GM12878 (cell line): ENCODE measurements around the gene SVOP. TPM values are rescaled to one million over a fixed set of nuclear protein-coding genes. Genes with fewer than 3 reads are reported as not detected.
A peak's percentile ranks its signal among the peaks of the same experiment; 100 is the strongest.

Experiments used
- ATF7 ChIP-seq: fragments of 450-650 bp; IDR thresholded peaks from 2 replicates; pipeline ENCODE4 v1.6.1; 2016; ENCODE audit warnings: low read depth, mild to moderate bottlenecking
- BMI1 ChIP-seq: fragments of 450-650 bp; IDR thresholded peaks from 2 replicates; pipeline ENCODE4 v1.6.1; 2016; ENCODE audit warnings: mild to moderate bottlenecking, moderate library complexity, borderline replicate concordance
- CBX3 ChIP-seq: fragments of 200-600 bp; sonication (generic); IDR thresholded peaks from 2 replicates; pipeline ENCODE4 v1.6.1; 2016; ENCODE audit warnings: low read depth, borderline replicate concordance
- CBX5 ChIP-seq: sonication (generic); IDR thresholded peaks from 2 replicates; pipeline ENCODE4 v1.6.1; 2016; ENCODE audit warnings: low read depth, moderate library complexity, mild to moderate bottlenecking, inconsistent platforms
- CHD1 ChIP-seq: IDR thresholded peaks from 2 replicates; pipeline ENCODE4 v1.6.1; 2012; ENCODE audit warnings: low read depth, low read length, improper control_type of control experiment
- CHD2 ChIP-seq: IDR thresholded peaks from 2 replicates; pipeline ENCODE4 v1.6.1; 2011; ENCODE audit warnings: low read depth, low read length, improper control_type of control experiment, borderline replicate concordance
- ELK1 ChIP-seq: IDR thresholded peaks from 2 replicates; pipeline ENCODE4 v1.6.1; 2012; ENCODE audit warnings: low read depth, low read length, improper control_type of control experiment
- GABPA ChIP-seq: IDR thresholded peaks from 2 replicates; pipeline ENCODE4 v1.6.1; 2014; ENCODE audit warnings: antibody characterized with exemption, low read depth, mild to moderate bottlenecking, inconsistent platforms
- IKZF1 ChIP-seq: fragments of 450-650 bp; conservative IDR thresholded peaks from 2 replicates; pipeline ENCODE4 v1.6.1; 2017; ENCODE audit warnings: antibody characterized with exemption, mild to moderate bottlenecking
- MEF2A ChIP-seq: IDR thresholded peaks from 2 replicates; pipeline ENCODE4 v1.6.1; 2011; ENCODE audit warnings: low read depth, mild to moderate bottlenecking, low read length, moderate library complexity; ENCODE audit not compliant: insufficient read depth
- MEF2B ChIP-seq: fragments of 450-650 bp; IDR thresholded peaks from 2 replicates; pipeline ENCODE4 v1.6.1; 2018; ENCODE audit warnings: mild to moderate bottlenecking, moderate library complexity; ENCODE audit not compliant: partially characterized antibody, poor library complexity, severe bottlenecking
- MTA2 ChIP-seq: fragments of 450-650 bp; IDR thresholded peaks from 2 replicates; pipeline ENCODE4 v1.6.1; 2016; ENCODE audit warnings: low read depth, mild to moderate bottlenecking, moderate library complexity
- MTA3 ChIP-seq: IDR thresholded peaks from 2 replicates; pipeline ENCODE4 v1.6.1; 2012; ENCODE audit warnings: low read length, inconsistent platforms, borderline replicate concordance
- MXI1 ChIP-seq: fragments of 150-350 bp; IDR thresholded peaks from 2 replicates; pipeline ENCODE4 v1.6.1; 2011; ENCODE audit warnings: low read depth, mild to moderate bottlenecking, inconsistent platforms, low read length, improper control_type of control experiment
- NFYB ChIP-seq: IDR thresholded peaks from 2 replicates; pipeline ENCODE4 v1.6.1; 2011; ENCODE audit warnings: low read depth, mild to moderate bottlenecking, low read length, improper control_type of control experiment, moderate library complexity; ENCODE audit not compliant: insufficient read depth
- NR2F1 ChIP-seq: fragments of 450-650 bp; conservative IDR thresholded peaks from 2 replicates; pipeline ENCODE4 v1.6.1; 2017; ENCODE audit warnings: mild to moderate bottlenecking
- NRF1 ChIP-seq: conservative IDR thresholded peaks from 2 replicates; pipeline ENCODE4 v1.6.1; 2011; ENCODE audit warnings: mild to moderate bottlenecking, low read depth, low read length, improper control_type of control experiment
- PAX8 ChIP-seq: fragments of 450-650 bp; IDR thresholded peaks from 2 replicates; pipeline ENCODE4 v1.6.1; 2017; ENCODE audit warnings: mild to moderate bottlenecking, moderate library complexity
- POLR2AphosphoS2 ChIP-seq: IDR thresholded peaks from 2 replicates; pipeline ENCODE4 v1.6.1; 2011; ENCODE audit warnings: low read depth, mild to moderate bottlenecking, low read length, improper control_type of control experiment, moderate library complexity
- SREBF1 ChIP-seq: IDR thresholded peaks from 2 replicates; pipeline ENCODE4 v1.6.1; 2012; ENCODE audit warnings: mild to moderate bottlenecking, low read length
- TAF1 ChIP-seq: IDR thresholded peaks from 2 replicates; pipeline ENCODE4 v1.6.1; 2011; ENCODE audit warnings: mild to moderate bottlenecking, low read depth, low read length, borderline replicate concordance
- ZBTB33 ChIP-seq: fragments of 450-650 bp; IDR thresholded peaks from 2 replicates; pipeline ENCODE4 v1.6.1; 2017; ENCODE audit warnings: mild to moderate bottlenecking
- ZNF207 ChIP-seq: fragments of 450-650 bp; IDR thresholded peaks from 2 replicates; pipeline ENCODE4 v1.6.1; 2014; ENCODE audit warnings: antibody characterized with exemption, mild to moderate bottlenecking, borderline replicate concordance
- polyA plus RNA-seq, 11 experiments: library from polyadenylated mRNA; depleted of rRNA in 4 of 11; unstranded in 6 of 11; stranded (reverse) in 5 of 11; fragments of >200 nt; fragmentation: Nextera tagmentation in 4 of 11; fragmentation: Illumina TruSeq in 1 of 11; extraction: Ambion mirVana in 4 of 11; extraction: Trizol in 1 of 11; gene quantifications; 1 replicate in 1 of 11; 2 replicates in 10 of 11; pipeline versions ENCODE4 v1.2.1 to v1.2.3, GENCODE V29; 2011 to 2016; ENCODE audit warnings: inconsistent platforms in 2 of 11, missing spikeins in 2 of 11, low read depth in 1 of 11
- total RNA-seq, 4 experiments: library from RNA; depleted of rRNA in 3 of 4; stranded (reverse); fragments of >200 nt in 3 of 4; fragmentation: Illumina TruSeq in 1 of 4; extraction: Trizol in 1 of 4; gene quantifications; 2 replicates each; pipeline versions ENCODE4 v1.2.1 to v1.2.3, GENCODE V29; 2013 to 2021

Gene SVOP
- total and polyA plus RNA-seq, 10 of the 15 experiments (the other 5 are each of a cell fraction or from before 2014, with no cell fraction given), result under 0.01 TPM; not detected in 9

- TF ChIP-seq ZBTB33, result no peak
- TF ChIP-seq IKZF1, result peak; percentile 95
- TF ChIP-seq MTA3, result no peak; the same call in 1 of the 2 replicates
- TF ChIP-seq ELK1, result peak; percentile 72; the same call in 1 of the 2 replicates
- TF ChIP-seq MEF2A, result peak; percentile 88
- TF ChIP-seq MTA2, result peak; percentile 38; the same call in 1 of the 2 replicates
- peak; percentile 73 for TF ChIP-seq TAF1
- 0 out of 2 replicates have a peak, but pooled peaks have one; percentile 84 for TF ChIP-seq CBX5
- TF ChIP-seq ZNF207, result peak; percentile 99
- TF ChIP-seq BMI1, result peak; percentile 95
- no peak for TF ChIP-seq PAX8
- peak; percentile 52; the same call in 1 of the 2 replicates for TF ChIP-seq POLR2AphosphoS2
- peak; percentile 62 for TF ChIP-seq MEF2B
- peak; percentile 100 for TF ChIP-seq GABPA
- peak; percentile 87 for TF ChIP-seq MXI1
- no peak for TF ChIP-seq NFYB
- TF ChIP-seq CBX3, result no peak
- peak; percentile 60; the same call in 1 of the 2 replicates for TF ChIP-seq ATF7
- no peak for TF ChIP-seq CHD1
- peak; percentile 66; the same call in 1 of the 2 replicates for TF ChIP-seq CHD2
- peak; percentile 68; the same call in 1 of the 2 replicates for TF ChIP-seq NR2F1
- TF ChIP-seq SREBF1, result peak; percentile 60; the same call in 1 of the 2 replicates
- TF ChIP-seq NRF1, result no peak
Observed at GRCh38 chr12:109052414-109053323, 31.8 kb upstream of the SVOP start, which contains the start of gene USP30 (continued).
